OCI-LY7 (cell line): ENCODE measurements around the gene ZMYND11.

Experiments used
- CTCF ChIP-seq: fragments of 200-600 bp; sonication (generic); conservative IDR thresholded peaks from 2 replicates; pipeline ENCODE4 v1.5.1; 2014; ENCODE audit warnings: mild to moderate bottlenecking, antibody characterized with exemption, low read length, moderate library complexity, mixed read lengths
- EZH2phosphoT487 ChIP-seq: fragments of 200-600 bp; sonication (generic); IDR thresholded peaks from 2 replicates; pipeline ENCODE4 v1.6.1; 2018; ENCODE audit warnings: low read depth, borderline replicate concordance, mild to moderate bottlenecking, mixed run types, antibody characterized with exemption, low read length, moderate library complexity, mixed read lengths

GRCh38 chr10:142371-142770, 7.1 kb downstream of the ZMYND11 start:
- TF ChIP-seq CTCF (no peak), EZH2phosphoT487 (no peak)
